WTC11 (cell line): ENCODE measurements around the gene OSBPL9. TPM values are rescaled to one million over a fixed set of nuclear protein-coding genes. Genes with fewer than 3 reads are reported as not detected.

Experiments used
- ATAC-seq: fragments of 200-7000 bp; cut with Tn5 transposase; 2 replicates; pipeline ENCODE4 v1.10.0; 2021; ENCODE audit warnings: mild to moderate bottlenecking, moderate library complexity
- CTCF ChIA-PET: fragments of 300-600 bp; sonication (Branson Sonifier 250); formaldehyde crosslinking; loops from one replicate; lab custom pipeline; 2021; ENCODE audit warnings: antibody characterized with exemption; lab: Charles Lee
- POLR2A ChIA-PET: fragments of 350-600 bp; sonication (Branson Sonifier 250); formaldehyde crosslinking; loops from one replicate; lab custom pipeline; 2021; ENCODE audit warnings: antibody characterized with exemption; lab: Charles Lee
- DNase-seq: peaks from one replicate; pipeline ENCODE4 v3.0.0; 2021; ENCODE audit warnings: low spot score
- H3K27ac Mint-ChIP-seq: 2 replicates; pipeline ENCODE4 v1.8.0; 2021; ENCODE audit warnings: mixed read lengths
- H3K27me3 Mint-ChIP-seq: 2 replicates; pipeline ENCODE4 v1.8.0; 2021; ENCODE audit warnings: low read depth, mild to moderate bottlenecking, moderate library complexity, mixed read lengths
- H3K36me3 Mint-ChIP-seq: 2 replicates; pipeline ENCODE4 v1.8.0; 2021; ENCODE audit warnings: mixed read lengths
- H3K4me1 Mint-ChIP-seq: 2 replicates; pipeline ENCODE4 v1.8.0; 2022; ENCODE audit warnings: mixed read lengths
- H3K4me3 Mint-ChIP-seq: 2 replicates; pipeline ENCODE4 v1.8.0; 2021; ENCODE audit warnings: mild to moderate bottlenecking, moderate library complexity, mixed read lengths
- H3K9me3 Mint-ChIP-seq: 2 replicates; pipeline ENCODE4 v1.8.0; 2021; ENCODE audit warnings: mixed read lengths
- CREM ChIP-seq: sonication (generic); formaldehyde crosslinking; IDR thresholded peaks from 2 replicates; pipeline ENCODE4 v1.8.1; 2022; ENCODE audit warnings: mild to moderate bottlenecking, missing genetic modification reagents, moderate library complexity
- ELF4 ChIP-seq: sonication (generic); formaldehyde crosslinking; IDR thresholded peaks from 2 replicates; pipeline ENCODE4 v1.8.1; 2022; ENCODE audit warnings: low read depth, mild to moderate bottlenecking, moderate library complexity, missing genetic modification reagents
- ESRRA ChIP-seq: sonication (generic); formaldehyde crosslinking; IDR thresholded peaks from 2 replicates; pipeline ENCODE4 v1.8.1; 2022; ENCODE audit warnings: mild to moderate bottlenecking, missing genetic modification reagents, borderline replicate concordance
- ETV6 ChIP-seq: sonication (generic); formaldehyde crosslinking; IDR thresholded peaks from 2 replicates; pipeline ENCODE4 v1.8.1; 2022; ENCODE audit warnings: mild to moderate bottlenecking, missing genetic modification reagents
- FOXK1 ChIP-seq: sonication (generic); formaldehyde crosslinking; IDR thresholded peaks from 2 replicates; pipeline ENCODE4 v1.8.0; 2022; ENCODE audit warnings: mild to moderate bottlenecking, moderate library complexity, missing genetic modification reagents
- GTF2I ChIP-seq: fragments of 250-450 bp; sonication (Bioruptor Pico); conservative IDR thresholded peaks from 2 replicates; pipeline ENCODE4 v1.4.0; 2021; ENCODE audit warnings: mild to moderate bottlenecking
- IRF2 ChIP-seq: sonication (generic); formaldehyde crosslinking; IDR thresholded peaks from 2 replicates; pipeline ENCODE4 v1.8.0; 2022; ENCODE audit warnings: low read depth, missing genetic modification reagents, borderline replicate concordance
- JUN ChIP-seq: sonication (generic); formaldehyde crosslinking; IDR thresholded peaks from 2 replicates; pipeline ENCODE4 v1.8.0; 2023; ENCODE audit warnings: mild to moderate bottlenecking, missing genetic modification reagents
- MXD4 ChIP-seq: fragments of 250-450 bp; sonication (Bioruptor Pico); IDR thresholded peaks from 2 replicates; pipeline ENCODE4 v1.8.0; 2021; ENCODE audit warnings: mild to moderate bottlenecking, moderate library complexity, borderline replicate concordance
- NFE2L1 ChIP-seq: sonication (generic); formaldehyde crosslinking; IDR thresholded peaks from 2 replicates; pipeline ENCODE4 v1.8.1; 2023; ENCODE audit warnings: missing genetic modification reagents
- NFYB ChIP-seq: sonication (generic); formaldehyde crosslinking; conservative IDR thresholded peaks from 2 replicates; pipeline ENCODE4 v1.8.0; 2022; ENCODE audit warnings: low read depth, missing genetic modification reagents
- NR2C2 ChIP-seq: sonication (generic); formaldehyde crosslinking; IDR thresholded peaks from 2 replicates; pipeline ENCODE4 v1.8.0; 2022; ENCODE audit warnings: mild to moderate bottlenecking, missing genetic modification reagents
- PRRX2 ChIP-seq: fragments of 250-450 bp; sonication (Bioruptor Pico); IDR thresholded peaks from 2 replicates; pipeline ENCODE4 v1.8.0; 2021; ENCODE audit warnings: mild to moderate bottlenecking
- ZNF232 ChIP-seq: sonication (generic); formaldehyde crosslinking; IDR thresholded peaks from 2 replicates; pipeline ENCODE4 v1.8.0; 2022; ENCODE audit warnings: mild to moderate bottlenecking, missing genetic modification reagents
- ZNF263 ChIP-seq: sonication (generic); formaldehyde crosslinking; IDR thresholded peaks from 2 replicates; pipeline ENCODE4 v1.8.1; 2022; ENCODE audit warnings: low read depth, mild to moderate bottlenecking, moderate library complexity, missing genetic modification reagents
- ZNF396 ChIP-seq: fragments of 250-450 bp; sonication (Bioruptor Pico); IDR thresholded peaks from 2 replicates; pipeline ENCODE4 v1.8.0; 2021; ENCODE audit warnings: mild to moderate bottlenecking, moderate library complexity, borderline replicate concordance
- ZNF416 ChIP-seq: fragments of 250-450 bp; sonication (Bioruptor Pico); IDR thresholded peaks from 2 replicates; pipeline ENCODE4 v1.9.0; 2021; ENCODE audit warnings: mild to moderate bottlenecking, inconsistent platforms
- total RNA-seq: library from RNA; stranded (reverse); gene quantifications from 3 replicates; pipeline ENCODE4 v1.2.3, GENCODE V29; 2021
- TF ChIP-seq, protein P1 (sequence below): sonication (generic); formaldehyde crosslinking; IDR thresholded peaks from 2 replicates; pipeline ENCODE4 v1.8.0; 2023; ENCODE audit warnings: missing genetic modification reagents
- TF ChIP-seq, protein P2 (sequence below): fragments of 250-450 bp; sonication (Bioruptor Pico); conservative IDR thresholded peaks from 2 replicates; pipeline ENCODE4 v1.9.0; 2021; ENCODE audit warnings: mild to moderate bottlenecking
- TF ChIP-seq, protein P3 (sequence below): sonication (generic); formaldehyde crosslinking; IDR thresholded peaks from 2 replicates; pipeline ENCODE4 v1.8.0; 2022; ENCODE audit warnings: mild to moderate bottlenecking, missing genetic modification reagents
- TF ChIP-seq, protein P4 (sequence below): sonication (generic); formaldehyde crosslinking; IDR thresholded peaks from 2 replicates; pipeline ENCODE4 v1.8.1; 2022; ENCODE audit warnings: missing genetic modification reagents, borderline replicate concordance
- TF ChIP-seq, protein P5 (sequence below): sonication (generic); formaldehyde crosslinking; IDR thresholded peaks from 2 replicates; pipeline ENCODE4 v1.8.1; 2022; ENCODE audit warnings: low read depth, missing genetic modification reagents, borderline replicate concordance
- TF ChIP-seq, protein P6 (sequence below): sonication (generic); formaldehyde crosslinking; IDR thresholded peaks from 2 replicates; pipeline ENCODE4 v1.8.1; 2023; ENCODE audit warnings: mild to moderate bottlenecking, missing genetic modification reagents, borderline replicate concordance

The OSBPL9 gene
- total RNA-seq, 1 experiment from 2014 or later = 55.6 TPM

DNA sequence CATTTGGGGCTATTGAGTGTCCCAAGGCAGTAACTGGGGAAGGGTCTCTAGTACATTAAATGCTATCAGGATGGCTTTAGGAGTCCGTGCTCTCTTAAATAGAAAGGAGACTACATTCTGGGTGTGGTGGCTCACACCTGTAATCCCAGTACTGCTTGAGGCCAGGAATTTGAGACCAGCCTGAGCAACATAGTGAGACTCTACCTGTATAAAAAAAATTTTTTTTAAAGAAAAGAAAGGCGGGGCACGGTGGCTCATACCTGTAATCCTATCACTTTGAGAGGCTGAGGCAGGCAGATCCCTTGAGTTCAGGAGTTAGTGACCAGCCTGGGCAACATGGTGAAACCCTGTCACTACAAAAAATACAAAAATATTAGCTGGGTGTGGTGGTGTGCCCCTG, 21.5 kb downstream of the OSBPL9 start:
- no peak overlapping the region for H3K4me3 Mint-ChIP-seq
- H3K4me1 Mint-ChIP-seq = peaks cover 3% of the 10 kb centered on the region; the same call in 1 of the 2 replicates
- no peaks in the 10 kb centered on the region for H3K36me3 Mint-ChIP-seq
- CTCF ChIA-PET = no interaction called here
- TF ChIP-seq, protein P1, sequence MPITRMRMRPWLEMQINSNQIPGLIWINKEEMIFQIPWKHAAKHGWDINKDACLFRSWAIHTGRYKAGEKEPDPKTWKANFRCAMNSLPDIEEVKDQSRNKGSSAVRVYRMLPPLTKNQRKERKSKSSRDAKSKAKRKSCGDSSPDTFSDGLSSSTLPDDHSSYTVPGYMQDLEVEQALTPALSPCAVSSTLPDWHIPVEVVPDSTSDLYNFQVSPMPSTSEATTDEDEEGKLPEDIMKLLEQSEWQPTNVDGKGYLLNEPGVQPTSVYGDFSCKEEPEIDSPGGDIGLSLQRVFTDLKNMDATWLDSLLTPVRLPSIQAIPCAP (CRISPR knock-in tag) = no peak
- TF ChIP-seq ELF4 (CRISPR knock-in tag) (no peak), GTF2I (CRISPR knock-in tag) (no peak), ZNF396 (CRISPR knock-in tag) (no peak), CREM (no peak), PRRX2 (CRISPR knock-in tag) (no peak), ZNF416 (no peak), MXD4 (CRISPR knock-in tag) (no peak), NFE2L1 (CRISPR knock-in tag) (no peak), IRF2 (no peak), NR2C2 (CRISPR knock-in tag) (no peak)
- TF ChIP-seq, protein P2, sequence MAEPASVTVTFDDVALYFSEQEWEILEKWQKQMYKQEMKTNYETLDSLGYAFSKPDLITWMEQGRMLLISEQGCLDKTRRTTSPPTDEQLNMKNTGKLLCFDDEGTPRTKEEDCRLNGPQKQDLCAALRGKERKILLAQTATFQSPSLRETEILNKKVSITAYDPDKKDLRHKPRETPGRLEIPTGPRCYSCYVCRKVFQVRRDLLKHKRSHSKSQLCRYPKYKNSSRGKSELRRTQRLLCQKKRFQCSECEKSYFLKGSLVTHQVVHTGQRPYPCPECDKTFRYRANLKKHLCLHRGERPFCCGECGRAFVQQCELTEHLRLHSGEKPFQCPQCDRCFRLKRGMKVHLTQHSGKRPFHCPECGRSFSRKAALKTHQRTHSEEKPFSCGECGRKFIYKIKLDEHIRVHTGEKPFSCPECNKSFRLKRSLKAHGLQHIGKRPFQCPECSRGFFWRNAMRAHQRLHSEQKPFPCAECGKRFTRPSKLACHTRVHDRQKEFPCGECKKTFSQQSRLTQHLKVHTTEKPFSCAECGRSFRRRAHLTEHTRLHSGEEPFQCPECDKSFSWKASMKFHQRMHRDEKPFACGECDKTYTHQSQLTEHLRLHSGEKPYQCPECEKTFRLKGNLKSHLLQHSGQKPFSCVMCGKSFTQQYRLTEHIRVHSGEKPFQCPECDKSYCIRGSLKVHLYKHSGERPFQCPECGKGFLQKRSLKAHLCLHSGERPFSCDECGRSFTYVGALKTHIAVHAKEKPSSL (CRISPR knock-in tag) = no peak
- TF ChIP-seq, protein P3, sequence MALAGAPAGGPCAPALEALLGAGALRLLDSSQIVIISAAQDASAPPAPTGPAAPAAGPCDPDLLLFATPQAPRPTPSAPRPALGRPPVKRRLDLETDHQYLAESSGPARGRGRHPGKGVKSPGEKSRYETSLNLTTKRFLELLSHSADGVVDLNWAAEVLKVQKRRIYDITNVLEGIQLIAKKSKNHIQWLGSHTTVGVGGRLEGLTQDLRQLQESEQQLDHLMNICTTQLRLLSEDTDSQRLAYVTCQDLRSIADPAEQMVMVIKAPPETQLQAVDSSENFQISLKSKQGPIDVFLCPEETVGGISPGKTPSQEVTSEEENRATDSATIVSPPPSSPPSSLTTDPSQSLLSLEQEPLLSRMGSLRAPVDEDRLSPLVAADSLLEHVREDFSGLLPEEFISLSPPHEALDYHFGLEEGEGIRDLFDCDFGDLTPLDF (CRISPR knock-in tag) = no peak
- TF ChIP-seq, protein P4, sequence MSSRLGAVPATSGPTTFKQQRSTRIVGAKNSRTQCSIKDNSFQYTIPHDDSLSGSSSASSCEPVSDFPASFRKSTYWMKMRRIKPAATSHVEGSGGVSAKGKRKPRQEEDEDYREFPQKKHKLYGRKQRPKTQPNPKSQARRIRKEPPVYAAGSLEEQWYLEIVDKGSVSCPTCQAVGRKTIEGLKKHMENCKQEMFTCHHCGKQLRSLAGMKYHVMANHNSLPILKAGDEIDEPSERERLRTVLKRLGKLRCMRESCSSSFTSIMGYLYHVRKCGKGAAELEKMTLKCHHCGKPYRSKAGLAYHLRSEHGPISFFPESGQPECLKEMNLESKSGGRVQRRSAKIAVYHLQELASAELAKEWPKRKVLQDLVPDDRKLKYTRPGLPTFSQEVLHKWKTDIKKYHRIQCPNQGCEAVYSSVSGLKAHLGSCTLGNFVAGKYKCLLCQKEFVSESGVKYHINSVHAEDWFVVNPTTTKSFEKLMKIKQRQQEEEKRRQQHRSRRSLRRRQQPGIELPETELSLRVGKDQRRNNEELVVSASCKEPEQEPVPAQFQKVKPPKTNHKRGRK (CRISPR knock-in tag) = no peak
- no peak overlapping the region for H3K27ac Mint-ChIP-seq
- no peaks in the 10 kb centered on the region for H3K27me3 Mint-ChIP-seq
- ATAC-seq = no peak
- POLR2A ChIA-PET = no interaction called here
- DNase-seq = no peak
- no peaks in the 10 kb centered on the region for H3K9me3 Mint-ChIP-seq

DNA sequence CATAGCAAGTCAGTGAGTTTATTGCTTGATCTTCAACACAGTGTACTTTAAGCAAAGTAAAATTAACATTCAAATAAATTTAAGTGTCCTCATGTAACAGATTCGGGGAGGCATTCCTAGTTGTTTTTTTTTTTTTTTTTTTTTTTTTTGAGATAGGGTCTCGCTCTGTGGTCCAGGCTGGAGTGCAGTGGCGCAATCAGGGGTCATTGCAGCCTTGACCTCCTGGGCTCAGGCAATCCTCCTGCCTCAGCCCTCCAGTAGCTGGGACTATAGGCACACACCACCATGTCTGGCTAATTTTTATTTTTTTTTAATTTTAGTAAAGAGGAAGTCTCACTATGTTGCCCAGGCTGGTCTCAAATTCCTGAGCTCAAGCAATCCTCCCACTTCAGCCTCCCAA, 22.8 kb downstream of the OSBPL9 start:
- Mint-ChIP-seq H3K36me3 (no peaks in the 10 kb centered on the region), H3K27me3 (no peaks in the 10 kb centered on the region), H3K4me1 (peaks cover 3% of the 10 kb centered on the region; the same call in 1 of the 2 replicates), H3K27ac (no peak overlapping the region), H3K4me3 (no peak overlapping the region), H3K9me3 (no peaks in the 10 kb centered on the region)
- ChIA-PET CTCF (no interaction called here), POLR2A (no interaction called here)
- ATAC-seq (no peak), DNase-seq (no peak)
- no peak for TF ChIP-seq PRRX2 (CRISPR knock-in tag)
- TF ChIP-seq ESRRA (CRISPR knock-in tag) = no peak
- no peak for TF ChIP-seq ETV6 (CRISPR knock-in tag)
- TF ChIP-seq ELF4 (CRISPR knock-in tag) = no peak
- no peak for TF ChIP-seq NFYB (CRISPR knock-in tag)
- TF ChIP-seq ZNF263 (CRISPR knock-in tag) = no peak
- TF ChIP-seq FOXK1 (CRISPR knock-in tag) = no peak
- TF ChIP-seq, protein P5, sequence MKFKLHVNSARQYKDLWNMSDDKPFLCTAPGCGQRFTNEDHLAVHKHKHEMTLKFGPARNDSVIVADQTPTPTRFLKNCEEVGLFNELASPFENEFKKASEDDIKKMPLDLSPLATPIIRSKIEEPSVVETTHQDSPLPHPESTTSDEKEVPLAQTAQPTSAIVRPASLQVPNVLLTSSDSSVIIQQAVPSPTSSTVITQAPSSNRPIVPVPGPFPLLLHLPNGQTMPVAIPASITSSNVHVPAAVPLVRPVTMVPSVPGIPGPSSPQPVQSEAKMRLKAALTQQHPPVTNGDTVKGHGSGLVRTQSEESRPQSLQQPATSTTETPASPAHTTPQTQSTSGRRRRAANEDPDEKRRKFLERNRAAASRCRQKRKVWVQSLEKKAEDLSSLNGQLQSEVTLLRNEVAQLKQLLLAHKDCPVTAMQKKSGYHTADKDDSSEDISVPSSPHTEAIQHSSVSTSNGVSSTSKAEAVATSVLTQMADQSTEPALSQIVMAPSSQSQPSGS = no peak
- no peak for TF ChIP-seq JUN (CRISPR knock-in tag)
- TF ChIP-seq, protein P6, sequence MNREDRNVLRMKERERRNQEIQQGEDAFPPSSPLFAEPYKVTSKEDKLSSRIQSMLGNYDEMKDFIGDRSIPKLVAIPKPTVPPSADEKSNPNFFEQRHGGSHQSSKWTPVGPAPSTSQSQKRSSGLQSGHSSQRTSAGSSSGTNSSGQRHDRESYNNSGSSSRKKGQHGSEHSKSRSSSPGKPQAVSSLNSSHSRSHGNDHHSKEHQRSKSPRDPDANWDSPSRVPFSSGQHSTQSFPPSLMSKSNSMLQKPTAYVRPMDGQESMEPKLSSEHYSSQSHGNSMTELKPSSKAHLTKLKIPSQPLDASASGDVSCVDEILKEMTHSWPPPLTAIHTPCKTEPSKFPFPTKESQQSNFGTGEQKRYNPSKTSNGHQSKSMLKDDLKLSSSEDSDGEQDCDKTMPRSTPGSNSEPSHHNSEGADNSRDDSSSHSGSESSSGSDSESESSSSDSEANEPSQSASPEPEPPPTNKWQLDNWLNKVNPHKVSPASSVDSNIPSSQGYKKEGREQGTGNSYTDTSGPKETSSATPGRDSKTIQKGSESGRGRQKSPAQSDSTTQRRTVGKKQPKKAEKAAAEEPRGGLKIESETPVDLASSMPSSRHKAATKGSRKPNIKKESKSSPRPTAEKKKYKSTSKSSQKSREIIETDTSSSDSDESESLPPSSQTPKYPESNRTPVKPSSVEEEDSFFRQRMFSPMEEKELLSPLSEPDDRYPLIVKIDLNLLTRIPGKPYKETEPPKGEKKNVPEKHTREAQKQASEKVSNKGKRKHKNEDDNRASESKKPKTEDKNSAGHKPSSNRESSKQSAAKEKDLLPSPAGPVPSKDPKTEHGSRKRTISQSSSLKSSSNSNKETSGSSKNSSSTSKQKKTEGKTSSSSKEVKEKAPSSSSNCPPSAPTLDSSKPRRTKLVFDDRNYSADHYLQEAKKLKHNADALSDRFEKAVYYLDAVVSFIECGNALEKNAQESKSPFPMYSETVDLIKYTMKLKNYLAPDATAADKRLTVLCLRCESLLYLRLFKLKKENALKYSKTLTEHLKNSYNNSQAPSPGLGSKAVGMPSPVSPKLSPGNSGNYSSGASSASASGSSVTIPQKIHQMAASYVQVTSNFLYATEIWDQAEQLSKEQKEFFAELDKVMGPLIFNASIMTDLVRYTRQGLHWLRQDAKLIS = no peak
- TF ChIP-seq ZNF232 (CRISPR knock-in tag) = no peak
